ENCODE data around the gene FBXW7.

- TF ChIP-seq CTCF (conservative IDR thresholded peaks at IDR 0.05 in 1 of 2, IDR thresholded peaks at IDR 0.05 in 1 of 2; ENCODE audit: extremely low read depth in 1 of 2, insufficient read depth in 1 of 2, low read depth in 1 of 2, low read length in 2 of 2), result no peak
- no peak for TF ChIP-seq EZH2 (IDR thresholded peaks at IDR 0.05; ENCODE audit: borderline replicate concordance, low read length)
Observed at GRCh38 chr4:152529880-152530279, 6.0 kb downstream of the FBXW7 start.
